Ishikawa (cell line): ENCODE measurements around the gene PRDM1.

Experiments used
- CEBPB ChIP-seq: IDR thresholded peaks from 2 replicates; pipeline ENCODE4 v1.6.1; 2012
- CREB1 ChIP-seq: IDR thresholded peaks from 2 replicates; pipeline ENCODE4 v1.6.1; 2012; ENCODE audit warnings: low read depth
- EGR1 ChIP-seq: IDR thresholded peaks from 2 replicates; pipeline ENCODE4 v1.6.1; 2012
- EP300 ChIP-seq: IDR thresholded peaks from 2 replicates; pipeline ENCODE4 v1.6.1; 2012; ENCODE audit warnings: borderline replicate concordance
- FOXM1 ChIP-seq: IDR thresholded peaks from 2 replicates; pipeline ENCODE4 v1.6.1; 2012; ENCODE audit warnings: low read depth, borderline replicate concordance
- RAD21 ChIP-seq: IDR thresholded peaks from 2 replicates; pipeline ENCODE4 v1.6.1; 2012; ENCODE audit warnings: low read depth
- TAF1 ChIP-seq: IDR thresholded peaks from 2 replicates; pipeline ENCODE4 v1.6.1; 2012; ENCODE audit warnings: low read depth, mild to moderate bottlenecking
- TCF12 ChIP-seq: IDR thresholded peaks from 2 replicates; pipeline ENCODE4 v1.6.1; 2012; ENCODE audit warnings: low read depth
- TEAD4 ChIP-seq: IDR thresholded peaks from 2 replicates; pipeline ENCODE4 v1.6.1; 2012
- YY1 ChIP-seq: IDR thresholded peaks from 2 replicates; pipeline ENCODE4 v1.6.1; 2012; ENCODE audit warnings: low read depth
- ZBTB7A ChIP-seq: IDR thresholded peaks from 2 replicates; pipeline ENCODE4 v1.6.1; 2012; ENCODE audit warnings: low read depth
- TF ChIP-seq, protein P1 (sequence below): IDR thresholded peaks from 2 replicates; pipeline ENCODE4 v1.6.1; 2012
- TF ChIP-seq, protein P2 (sequence below): IDR thresholded peaks from 2 replicates; pipeline ENCODE4 v1.6.1; 2012

DNA sequence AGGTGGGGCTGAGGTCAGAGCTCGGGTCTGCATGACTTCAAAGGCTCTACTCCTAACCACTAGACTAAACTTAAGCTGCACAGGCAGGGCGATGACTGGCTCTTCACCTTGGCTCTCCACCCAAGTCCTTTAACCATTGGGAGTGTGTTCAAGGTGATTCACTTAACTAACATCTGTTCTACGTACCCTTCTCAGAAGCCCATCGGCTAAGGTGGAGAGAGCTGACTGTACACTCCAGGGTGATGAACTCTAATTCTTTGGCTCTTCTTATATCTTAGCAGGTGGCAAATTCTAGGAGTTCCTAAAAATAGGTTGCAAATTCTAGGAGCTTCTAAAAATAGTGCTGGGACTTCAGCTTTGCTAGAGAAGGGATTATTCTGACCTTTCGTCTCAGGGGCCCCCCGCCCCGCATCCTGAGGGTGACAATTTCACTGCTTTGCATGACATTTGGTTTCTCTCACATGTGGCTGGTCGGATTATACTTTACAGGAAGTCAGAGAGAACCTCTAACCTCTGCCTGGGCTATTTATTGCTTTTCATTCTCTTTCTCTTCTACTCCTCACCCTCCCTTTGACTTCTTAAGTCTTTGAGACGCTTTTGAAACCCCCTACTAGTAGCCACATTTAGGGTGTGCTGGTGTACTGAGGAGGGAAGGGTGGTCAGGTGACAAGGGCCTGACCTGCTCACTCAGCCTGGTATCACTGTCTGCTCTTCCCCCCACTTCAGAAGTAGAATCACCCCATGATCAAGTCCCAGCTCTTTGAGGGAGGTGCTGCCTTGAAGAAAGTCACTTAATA, 55.5 kb downstream of the PRDM1 start:
- TF ChIP-seq EP300 (no peak), TEAD4 (no peak), YY1 (no peak), TAF1 (no peak), FOXM1 (no peak), CEBPB (no peak), CREB1 (no peak), ZBTB7A (no peak), EGR1 (no peak), TCF12 (no peak), RAD21 (no peak)
- TF ChIP-seq, protein P1, sequence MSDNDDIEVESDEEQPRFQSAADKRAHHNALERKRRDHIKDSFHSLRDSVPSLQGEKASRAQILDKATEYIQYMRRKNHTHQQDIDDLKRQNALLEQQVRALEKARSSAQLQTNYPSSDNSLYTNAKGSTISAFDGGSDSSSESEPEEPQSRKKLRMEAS = no peak
- TF ChIP-seq, protein P2, sequence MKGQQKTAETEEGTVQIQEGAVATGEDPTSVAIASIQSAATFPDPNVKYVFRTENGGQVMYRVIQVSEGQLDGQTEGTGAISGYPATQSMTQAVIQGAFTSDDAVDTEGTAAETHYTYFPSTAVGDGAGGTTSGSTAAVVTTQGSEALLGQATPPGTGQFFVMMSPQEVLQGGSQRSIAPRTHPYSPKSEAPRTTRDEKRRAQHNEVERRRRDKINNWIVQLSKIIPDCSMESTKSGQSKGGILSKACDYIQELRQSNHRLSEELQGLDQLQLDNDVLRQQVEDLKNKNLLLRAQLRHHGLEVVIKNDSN = no peak
